GM12891 (cell line): ENCODE measurements around the gene BUD31.
"Not testable (repeated sequence)": the region's sequence is repeated elsewhere in the genome, so short reads cannot be mapped to it uniquely, and the experiment has no call there.

Experiments used
- DNase-seq: peaks from one replicate; pipeline ENCODE4 v3.0.0; 2011; ENCODE audit warnings: low spot score; ENCODE audit not compliant: insufficient read length
- FAIRE-seq: peaks from 2 replicates; lab custom pipeline; 2011; peaks lifted over from hg19 to GRCh38; lab: Jason Lieb, UNC
- PAX5 ChIP-seq: IDR thresholded peaks from 2 replicates; pipeline ENCODE4 v1.6.1; 2011; ENCODE audit warnings: low read length, moderate library complexity, mild to moderate bottlenecking; ENCODE audit not compliant: insufficient read depth, severe bottlenecking
- POLR2A ChIP-seq: IDR thresholded peaks from 2 replicates; pipeline ENCODE4 v1.6.1; 2011; ENCODE audit warnings: low read depth, low read length, control low read depth
- POLR2AphosphoS5 ChIP-seq: IDR thresholded peaks from 2 replicates; pipeline ENCODE4 v1.6.1; 2011; ENCODE audit warnings: low read depth, low read length, control low read depth
- POU2F2 ChIP-seq: IDR thresholded peaks from 2 replicates; pipeline ENCODE4 v1.6.1; 2011; ENCODE audit warnings: low read depth, mild to moderate bottlenecking, control low read depth, low read length, moderate library complexity
- SPI1 ChIP-seq: IDR thresholded peaks from 2 replicates; pipeline ENCODE4 v1.6.1; 2011; ENCODE audit warnings: low read depth, low read length, control low read depth
- TAF1 ChIP-seq: IDR thresholded peaks from 2 replicates; pipeline ENCODE4 v1.6.1; 2011; ENCODE audit warnings: low read depth, low read length, control low read depth

BUD31 gene

GRCh38 chr7:99410635-99411034, 1.9 kb downstream of the BUD31 start:
- TF ChIP-seq SPI1 (no peak), POLR2AphosphoS5 (no peak), PAX5 (no peak), POLR2A (no peak), TAF1 (no peak), POU2F2 (no peak)
- FAIRE-seq (no peak), DNase-seq (no peak)

GRCh38 chr7:99415513-99416127, 6.9 kb downstream of the BUD31 start:
- not testable (repeated sequence) for DNase-seq, FAIRE-seq

- DNase-seq, result no peak
- TF ChIP-seq POLR2A (0 out of 2 replicates have a peak, but pooled peaks have one; percentile 20), PAX5 (no peak)
- no peak for FAIRE-seq
These were observed 9.5 kb downstream of the BUD31 start for GRCh38 chr7:99418260-99418659.

- no peak for DNase-seq
- no peak for FAIRE-seq
- no peak for TF ChIP-seq PAX5
- TF ChIP-seq SPI1, result no peak
- TF ChIP-seq POLR2AphosphoS5, result peak; percentile 52; the same call in 1 of the 2 replicates
- no peak for TF ChIP-seq POU2F2
- TF ChIP-seq POLR2A, result peak; percentile 45; the same call in 1 of the 2 replicates
- TF ChIP-seq TAF1, result no peak
These were observed 10.7 kb downstream of the BUD31 start for GRCh38 chr7:99419323-99420021.

GRCh38 chr7:99420213-99420612, 11.4 kb downstream of the BUD31 start:
- TF ChIP-seq POLR2A (no peak), POU2F2 (no peak), PAX5 (no peak), POLR2AphosphoS5 (peak; percentile 53), TAF1 (no peak)
- DNase-seq (no peak), FAIRE-seq (no peak)

GRCh38 chr7:99420986-99421385, 12.2 kb downstream of the BUD31 start:
- TF ChIP-seq SPI1, result no peak
- TF ChIP-seq POU2F2, result no peak
- no peak for TF ChIP-seq PAX5
- TF ChIP-seq TAF1, result no peak
- TF ChIP-seq POLR2A, result no peak
- TF ChIP-seq POLR2AphosphoS5, result no peak
- FAIRE-seq, result no peak
- DNase-seq, result no peak

GRCh38 chr7:99422186-99422585, 13.4 kb downstream of the BUD31 start:
- FAIRE-seq (no peak), DNase-seq (no peak)
- TF ChIP-seq PAX5 (no peak), POU2F2 (no peak), POLR2A (no peak), TAF1 (no peak), SPI1 (no peak), POLR2AphosphoS5 (no peak)

GRCh38 chr7:99422625-99423024, 13.9 kb downstream of the BUD31 start:
- no peak for DNase-seq
- no peak for FAIRE-seq
- TF ChIP-seq SPI1 (no peak), POU2F2 (no peak), POLR2A (no peak), TAF1 (no peak), POLR2AphosphoS5 (no peak), PAX5 (no peak)

GRCh38 chr7:99424932-99425730, 16.4 kb downstream of the BUD31 start:
- no peak for DNase-seq
- no peak for FAIRE-seq
- TF ChIP-seq PAX5 (no peak), POU2F2 (no peak), SPI1 (no peak), TAF1 (no peak), POLR2A (no peak), POLR2AphosphoS5 (no peak)
